Forelimb muscle (tissue), 1 donor: ENCODE measurements around the gene RABGAP1L. TPM values are rescaled to one million over a fixed set of nuclear protein-coding genes. Genes with fewer than 3 reads are reported as not detected.
"Not testable (repeated sequence)": the region's sequence is repeated elsewhere in the genome, so short reads cannot be mapped to it uniquely, and the experiment has no call there.

Experiments
- DNase-seq: peaks from one replicate; pipeline ENCODE4 v3.0.0-alpha.2; 2013; ENCODE audit warnings: low read depth
- polyA plus RNA-seq: library from polyadenylated mRNA; unstranded; fragments of 120-200 nt; gene quantifications from one replicate; pipeline ENCODE4 v1.2.1, GENCODE V29; 2013; ENCODE audit not compliant: insufficient read length

RABGAP1L gene
- 10.3 TPM for polyA plus RNA-seq

DNA sequence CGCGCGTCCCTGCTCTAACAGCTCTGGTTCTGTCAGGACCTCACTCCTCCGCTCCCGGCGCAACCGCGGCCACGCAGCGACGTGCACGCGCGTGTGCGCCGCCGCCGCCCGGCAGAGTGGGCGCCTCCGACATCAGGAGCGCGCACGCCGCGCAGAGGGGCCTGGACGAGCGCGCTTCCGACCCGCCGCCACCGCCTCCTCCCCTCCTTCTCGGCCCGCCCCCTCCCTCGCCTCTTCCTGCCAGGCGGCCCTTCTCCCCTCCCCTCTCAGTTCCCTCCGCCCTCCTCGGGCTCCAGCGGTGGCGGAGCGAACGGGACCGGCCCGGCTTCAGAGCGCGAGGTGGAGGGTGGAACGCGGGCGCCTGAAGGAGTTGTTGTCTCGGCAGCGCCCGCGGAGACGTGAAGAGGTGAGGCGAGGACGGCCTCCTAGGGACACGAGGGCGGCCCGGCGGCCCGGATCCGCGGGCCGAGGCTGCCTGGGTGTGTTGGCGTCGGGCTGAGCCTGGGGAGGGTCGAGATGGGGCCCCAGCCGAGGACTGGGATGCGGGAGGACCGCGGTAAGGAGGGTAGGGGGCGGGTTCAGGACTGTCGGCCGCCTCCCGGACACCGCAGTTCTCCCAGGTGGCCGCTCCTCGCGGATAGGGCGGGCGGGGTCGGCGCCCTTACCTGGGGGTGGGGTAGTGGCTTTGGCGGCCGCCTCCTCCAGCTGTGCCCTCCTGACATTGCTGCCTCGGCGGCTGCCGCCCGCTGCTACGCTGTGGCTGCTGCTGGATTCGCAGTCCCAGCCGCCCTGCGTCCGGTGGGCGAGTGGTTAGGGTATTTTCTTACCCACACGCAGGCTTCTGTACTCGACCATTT is at the start of gene RABGAP1L:
RABGAP1L (plus strand) TSS at position 269 of the 857 bp plus-strand sequence.
- DNase-seq: peak; percentile 84

DNA sequence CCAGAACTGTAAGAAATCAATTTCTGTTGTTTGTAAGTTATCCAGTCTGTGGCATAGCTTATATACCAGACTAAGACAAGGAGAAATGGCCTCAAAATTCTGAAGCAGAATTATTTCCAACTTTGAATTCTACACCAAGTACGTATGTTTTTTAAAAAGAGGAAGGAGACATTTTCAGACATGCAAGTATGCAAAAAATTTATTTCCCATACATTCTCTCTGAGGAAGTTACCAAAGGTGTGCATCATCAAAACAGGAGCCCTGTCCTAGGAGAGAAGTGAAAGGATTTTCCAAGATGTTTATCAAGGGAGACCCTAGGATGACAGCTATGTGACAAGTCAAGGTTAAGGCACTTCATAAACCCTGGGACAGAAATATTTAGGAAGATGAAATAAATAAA is 49.3 kb upstream of the RABGAP1L start:
- no peak for DNase-seq

DNA sequence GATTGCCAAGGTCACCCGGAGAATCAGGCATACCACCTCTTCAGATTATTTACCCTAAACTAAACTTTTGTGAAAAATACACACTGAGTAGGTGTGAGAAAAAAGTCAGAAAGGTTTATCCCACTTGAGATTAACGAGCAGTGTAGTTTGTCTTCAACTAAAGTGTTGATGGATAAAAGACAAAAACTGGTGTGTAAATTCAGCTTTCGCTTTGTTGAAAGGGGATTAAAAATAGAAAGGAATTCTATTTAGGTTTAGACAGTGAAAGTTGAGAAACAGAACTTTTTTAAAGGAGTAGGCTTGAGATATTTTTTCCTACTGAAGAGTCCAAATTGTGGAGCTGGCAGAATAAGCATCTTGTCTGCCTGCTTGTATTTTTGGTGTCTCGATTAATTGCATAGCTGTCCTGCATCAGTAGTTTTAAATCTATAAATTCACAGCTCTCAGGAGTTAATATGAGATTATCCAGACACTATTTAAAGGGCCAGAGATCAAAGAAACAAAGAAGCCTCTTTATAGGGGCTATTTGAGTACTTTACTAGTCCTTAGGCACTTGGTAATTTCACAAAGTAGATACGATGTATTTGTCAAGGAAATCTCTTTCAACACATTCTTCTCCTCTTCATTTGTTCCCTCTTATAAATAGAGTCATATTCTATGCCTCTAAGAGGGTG is 46.7 kb upstream of the RABGAP1L start:
- no peak for DNase-seq

- no peak for DNase-seq
Observed at GRCh38 chr1:174114106-174114505, 45.2 kb upstream of the RABGAP1L start.

DNA sequence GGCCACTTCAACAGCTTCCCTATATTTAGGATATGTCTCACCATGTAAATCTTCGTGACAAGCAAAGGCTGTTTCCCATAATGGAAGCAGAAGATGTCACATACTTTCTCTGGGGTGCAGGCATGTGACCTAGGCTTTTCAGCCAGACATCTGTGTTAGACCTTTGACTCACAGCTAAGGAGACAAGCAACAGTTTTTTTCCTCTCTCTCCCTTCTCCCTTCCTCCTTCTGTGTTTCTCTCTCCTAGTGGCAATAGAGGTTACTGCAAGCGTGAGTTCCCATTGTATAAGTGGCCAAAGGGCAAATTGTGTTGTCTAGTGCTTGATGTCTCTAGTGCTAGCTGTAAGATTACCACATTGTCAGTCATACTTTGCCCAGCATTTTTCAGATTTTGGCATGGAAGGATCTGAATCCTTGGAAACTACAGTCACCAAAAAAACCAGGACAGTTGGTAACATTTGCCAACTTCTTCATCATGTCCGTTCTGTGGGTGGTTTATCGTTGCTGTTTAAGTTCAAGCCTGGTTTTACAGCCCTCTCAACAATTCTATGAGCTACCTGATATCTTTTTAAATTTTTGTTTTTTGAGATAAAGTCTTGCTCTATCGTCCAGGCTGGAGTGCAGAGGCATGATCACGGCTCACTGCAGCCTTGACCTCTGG is 44.4 kb upstream of the RABGAP1L start:
- no peak for DNase-seq

DNA sequence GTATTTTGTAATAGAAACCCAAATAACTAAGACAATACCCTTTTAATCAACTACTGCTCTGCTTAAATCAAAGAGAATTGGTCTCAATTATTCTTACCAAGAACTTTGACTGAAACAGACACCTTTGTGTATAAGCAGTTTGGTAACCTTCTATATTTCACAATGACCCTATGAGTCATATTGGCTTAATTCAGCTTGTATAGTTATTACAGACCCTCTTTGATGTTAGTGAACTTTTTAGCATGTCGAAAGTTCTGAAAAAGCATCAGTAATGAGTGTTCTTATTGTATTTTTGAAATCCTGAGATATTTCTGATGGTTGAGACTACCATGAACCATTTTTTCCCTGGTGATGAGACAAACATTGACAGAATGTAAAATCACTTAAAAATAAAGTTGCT is 43.3 kb upstream of the RABGAP1L start:
- DNase-seq: no peak

DNA sequence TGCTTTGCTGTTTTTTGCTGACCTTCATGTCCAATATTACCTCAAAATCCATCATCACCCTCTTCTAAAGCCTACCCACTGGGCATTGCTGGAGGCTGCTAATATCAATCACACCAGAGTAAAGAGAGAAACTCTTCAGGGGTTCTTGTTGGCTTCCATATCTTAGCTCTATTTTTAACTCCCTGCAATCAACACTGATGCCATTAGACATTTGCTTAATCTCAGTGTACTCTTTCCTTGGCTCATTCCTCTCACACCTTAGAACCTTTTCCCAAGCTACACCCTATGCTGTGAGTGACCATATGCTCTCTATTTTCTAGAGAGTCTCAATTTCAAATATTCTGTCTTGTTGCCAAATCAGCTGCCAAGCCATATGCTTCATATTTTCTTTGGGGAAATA is 40.6 kb upstream of the RABGAP1L start:
- DNase-seq: no peak

DNA sequence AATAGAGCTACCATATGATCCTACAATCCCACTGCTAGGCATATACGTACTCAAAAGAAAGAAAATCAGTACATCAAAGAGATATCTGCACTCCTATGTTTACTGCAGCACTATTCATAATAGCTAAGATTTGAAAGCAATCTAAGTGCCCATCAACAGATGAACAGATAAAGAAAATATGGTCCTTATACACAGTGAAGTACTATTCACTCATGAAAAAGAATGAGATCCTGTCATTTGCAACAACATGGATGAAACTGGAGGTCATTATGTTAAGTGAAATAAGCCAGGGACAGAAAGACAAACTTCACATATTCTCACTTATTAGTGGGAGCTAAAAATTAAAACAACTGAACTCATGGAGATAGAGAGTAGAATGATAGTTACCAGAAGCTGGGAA is 37.0 kb upstream of the RABGAP1L start:
- DNase-seq: not testable (repeated sequence)

- no peak for DNase-seq
Observed at GRCh38 chr1:174123843-174124242, 35.5 kb upstream of the RABGAP1L start.

GRCh38 chr1:174127176-174127575 is 32.1 kb upstream of the RABGAP1L start:
- DNase-seq: not testable (repeated sequence)

DNA sequence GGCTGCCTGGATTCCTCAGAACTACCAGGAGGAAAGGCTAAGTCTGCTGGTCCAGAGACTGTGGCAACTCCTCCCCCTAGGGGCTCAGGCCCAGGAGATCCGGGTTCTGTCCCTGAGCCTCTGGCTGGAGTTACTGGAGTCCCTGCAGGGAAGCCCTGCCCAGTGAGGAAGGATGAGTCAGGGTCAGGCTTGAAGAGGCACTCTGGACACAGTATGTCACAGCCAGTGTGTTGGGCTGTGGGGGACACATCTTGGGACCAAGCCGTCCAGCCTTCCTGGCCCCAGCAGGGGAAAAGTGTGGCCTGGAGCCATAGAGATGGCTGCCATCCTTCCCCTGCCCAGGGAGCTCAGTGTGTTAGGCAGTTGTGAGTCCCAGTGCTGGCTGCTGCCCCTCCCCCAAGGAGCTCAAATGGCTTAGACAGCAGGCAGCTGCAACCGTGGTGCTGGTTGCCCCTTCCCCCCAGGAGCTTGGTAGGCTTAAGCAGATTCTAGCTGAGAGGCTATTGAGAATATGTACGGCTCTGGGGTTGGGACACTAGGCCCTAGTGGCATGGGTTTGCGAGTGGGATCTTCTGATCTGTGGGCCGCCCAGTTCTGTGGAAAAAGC is 28.2 kb upstream of the RABGAP1L start:
- DNase-seq: no peak

DNA sequence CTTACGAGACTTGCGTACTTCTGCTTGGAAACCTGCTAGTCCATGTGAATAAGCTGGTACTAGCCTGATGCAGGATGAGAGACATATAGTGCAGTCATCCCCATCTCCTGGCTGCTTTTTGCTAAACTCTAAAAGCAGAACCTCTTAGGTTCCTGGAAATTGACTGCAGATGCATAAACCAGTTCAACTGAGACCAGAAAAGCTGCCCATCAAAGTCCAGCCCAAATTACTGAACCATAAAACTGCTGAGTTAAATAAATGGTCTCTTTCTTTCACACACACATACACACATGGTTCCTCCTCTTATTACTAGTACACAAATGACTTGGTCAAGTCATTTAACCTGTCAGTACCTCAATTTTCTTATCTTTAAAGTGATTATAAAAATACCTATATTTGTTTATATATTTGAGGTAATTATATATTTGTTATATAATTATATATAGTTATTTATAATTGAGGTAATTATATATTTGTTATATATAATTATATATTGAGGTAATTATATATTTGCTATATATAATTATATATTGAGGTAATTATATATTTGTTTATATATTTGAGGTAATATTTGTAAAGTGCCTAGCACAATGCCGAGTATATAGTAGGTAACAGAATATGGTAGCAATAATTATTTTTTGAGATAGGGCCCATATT is 25.2 kb upstream of the RABGAP1L start:
- DNase-seq: no peak

DNA sequence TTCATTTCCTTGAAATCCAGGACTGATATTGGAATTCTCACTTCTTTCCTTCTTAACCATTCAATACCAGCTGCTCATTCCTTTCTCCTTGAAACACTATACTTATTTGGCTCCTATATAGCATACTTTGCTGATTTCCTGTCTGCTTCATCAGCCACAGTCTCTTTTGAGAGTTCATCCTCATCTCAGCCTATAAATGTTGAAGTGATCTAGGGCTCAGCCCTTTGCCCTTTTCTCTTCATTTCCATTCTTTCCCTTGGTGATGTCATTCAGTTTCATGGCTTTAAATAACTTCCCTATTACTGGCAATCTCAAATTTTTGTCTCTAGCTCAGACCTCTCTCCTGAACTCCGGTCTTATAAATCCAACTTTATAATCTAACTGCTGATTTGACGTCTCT is 24.1 kb upstream of the RABGAP1L start:
- DNase-seq: no peak

- DNase-seq: no peak
Observed at GRCh38 chr1:174136714-174137113, 22.6 kb upstream of the RABGAP1L start.

DNA sequence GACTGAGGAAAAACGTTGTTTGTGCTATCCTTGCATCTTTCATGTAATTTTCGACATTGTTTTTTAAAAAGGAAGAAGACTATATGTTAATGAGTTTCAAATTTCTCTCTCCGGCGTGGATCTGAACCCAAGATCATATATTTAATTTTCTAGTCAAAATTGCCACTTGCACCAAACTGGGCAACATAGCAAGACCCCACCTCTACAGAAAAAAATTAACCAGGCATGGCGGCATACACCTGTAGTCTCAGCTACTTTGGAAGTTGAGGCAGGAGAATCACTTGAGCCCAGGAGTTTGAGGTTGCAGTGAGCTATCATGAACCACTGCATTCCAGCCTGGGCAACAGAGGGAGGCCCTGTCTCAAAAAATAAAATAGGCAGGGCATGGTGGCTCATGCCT is 16.5 kb upstream of the RABGAP1L start:
- DNase-seq: no peak

DNA sequence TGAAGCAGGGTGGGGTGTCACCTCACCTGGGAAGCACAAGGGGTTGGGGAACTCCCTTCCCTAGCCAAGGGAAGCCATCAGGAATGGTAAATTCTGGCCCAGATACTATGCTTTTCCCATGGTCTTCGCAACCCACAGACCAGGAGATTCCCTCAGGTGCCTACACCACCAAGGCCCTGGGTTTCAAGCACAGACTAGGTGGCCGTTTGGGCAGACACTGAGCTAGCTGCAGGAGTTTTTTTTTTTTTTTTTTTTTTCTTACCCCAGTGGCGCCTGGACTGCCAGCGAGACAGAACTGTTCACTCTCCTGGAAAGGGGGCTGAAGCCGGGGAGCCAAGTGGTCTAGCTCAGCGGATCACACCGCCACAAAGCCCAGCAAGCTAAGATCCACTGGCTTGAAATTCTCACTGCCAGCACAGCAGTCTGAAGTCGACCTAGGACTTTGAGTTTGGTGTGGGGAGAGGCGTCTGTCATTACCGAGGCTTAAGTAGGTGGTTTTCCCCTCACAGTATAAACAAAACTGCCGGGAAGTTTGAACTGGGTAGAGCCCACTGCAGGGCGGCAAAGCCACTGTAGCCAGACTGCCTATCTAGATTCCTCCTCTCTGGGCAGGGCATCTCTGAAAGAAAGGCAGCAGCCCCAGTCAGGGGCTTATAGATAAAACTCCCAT is 15.5 kb upstream of the RABGAP1L start:
- DNase-seq: not testable (repeated sequence)

DNA sequence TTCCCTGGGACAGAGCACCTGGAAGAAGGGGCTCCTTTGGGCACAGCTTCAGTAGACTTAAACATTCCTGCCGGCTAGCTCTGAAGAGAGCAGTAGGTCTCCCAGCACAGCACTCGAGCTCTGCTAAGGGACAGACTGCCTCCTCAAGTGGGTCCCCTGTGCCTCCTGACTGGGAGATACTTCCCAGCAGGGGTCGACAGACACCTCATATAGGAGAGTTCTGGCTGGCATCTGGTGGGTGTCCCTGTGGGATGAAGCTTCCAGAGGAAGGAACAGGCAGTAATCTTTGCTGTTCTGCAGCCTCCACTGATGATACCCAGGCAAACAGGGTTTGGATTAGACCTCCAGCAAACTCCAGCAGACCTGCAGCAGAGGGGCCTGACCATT is 14.9 kb upstream of the RABGAP1L start:
- DNase-seq: not testable (repeated sequence)

DNA sequence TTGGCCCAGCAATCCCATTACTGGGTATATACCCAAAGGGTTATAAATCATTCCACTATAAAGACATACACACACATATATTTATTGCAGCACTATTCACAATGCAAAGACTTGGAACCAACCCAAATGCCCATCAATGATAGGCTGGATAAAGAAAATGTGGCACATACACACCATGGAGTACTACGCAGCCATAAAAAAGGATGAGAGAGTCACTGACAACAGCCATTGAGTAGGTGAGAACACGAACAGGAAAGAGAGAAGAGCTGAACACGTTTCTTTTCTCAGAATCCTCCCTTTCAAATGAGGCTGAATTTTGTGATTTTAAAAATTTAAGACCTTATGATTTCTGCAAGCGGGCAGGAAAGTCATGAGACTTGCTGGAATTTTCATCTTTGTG is 10.1 kb upstream of the RABGAP1L start:
- no peak for DNase-seq

DNA sequence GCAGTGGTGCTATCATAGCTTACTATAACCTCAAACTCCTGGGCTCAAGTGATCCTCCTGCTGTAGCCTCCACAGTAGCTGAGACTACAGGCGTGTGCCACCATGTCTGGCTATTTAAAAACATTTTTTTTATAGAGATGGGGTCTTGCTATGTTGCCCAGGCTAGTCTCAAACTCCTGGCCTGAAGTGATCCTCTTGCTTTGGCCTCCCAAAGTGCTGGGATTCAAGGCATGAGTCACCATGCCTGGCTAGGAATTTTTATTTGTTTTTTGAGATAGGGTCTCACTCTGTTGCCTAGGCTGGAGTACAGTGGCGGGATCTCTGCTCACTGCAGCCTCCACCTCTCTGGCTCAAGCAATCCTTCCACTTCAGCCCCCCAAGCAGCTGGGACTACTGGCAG is 8.8 kb upstream of the RABGAP1L start:
- DNase-seq: no peak

GRCh38 chr1:174152427-174152826 is 6.9 kb upstream of the RABGAP1L start:
- DNase-seq: no peak
